SU-DHL-6 (cell line): ENCODE results near the gene FARS2.

Source experiments
- CTCF ChIP-seq: fragments of 200-600 bp; sonication (generic); IDR thresholded peaks from one replicate; pipeline ENCODE4 v1.5.1; 2017; ENCODE audit warnings: antibody characterized with exemption, mild to moderate bottlenecking, low read length, moderate library complexity; ENCODE audit not compliant: insufficient read depth, poor library complexity, severe bottlenecking
- EZH2phosphoT487 ChIP-seq: fragments of 200-600 bp; sonication (generic), shearing (Covaris generic); conservative IDR thresholded peaks from 2 replicates; pipeline ENCODE4 v1.6.1; 2018; ENCODE audit warnings: mild to moderate bottlenecking, antibody characterized with exemption, low read length, moderate library complexity, mixed read lengths

- TF ChIP-seq CTCF (no peak), EZH2phosphoT487 (no peak)
Observed at GRCh38 chr6:5636210-5637030, 375.1 kb downstream of the FARS2 start.
